ENCODE data around the gene VWA5B2. TPM values are rescaled to one million over a fixed set of nuclear protein-coding genes. Genes with fewer than 3 reads are reported as not detected.

Gene VWA5B2
- total RNA-seq, 1 experiment from 2014 or later = 10.6 TPM

- no peak overlapping the region for H3K4me2 ChIP-seq (ENCODE audit: low read length)
- CTCF ChIA-PET = no interaction called here
- H3K27ac ChIP-seq (ENCODE audit: low read depth, low read length) = no peak overlapping the region
- H3K9ac ChIP-seq (ENCODE audit: low read length) = no peak overlapping the region
- intact Hi-C loops (cut with micrococcal nuclease) = no loop called here
- no peak for ATAC-seq
- no peak overlapping the region for H3K4me3 ChIP-seq (replicated peaks in 1 of 2; ENCODE audit: low read depth in 1 of 2, low read length in 2 of 2)
- H3K27me3 ChIP-seq (ENCODE audit: insufficient read depth, low read length) = no peaks in the 10 kb centered on the region
- no TSS peak for BruUV-seq (replicated peaks)
- H4K20me1 ChIP-seq (ENCODE audit: insufficient read depth) = no peaks in the 10 kb centered on the region
- H3K9me3 ChIP-seq (ENCODE audit: control insufficient read depth in 1 of 2, insufficient read depth in 1 of 2, low read depth in 1 of 2, low read length in 2 of 2) = no peaks in the 10 kb centered on the region
- H3K4me1 ChIP-seq (ENCODE audit: control insufficient read depth in 1 of 2, insufficient read depth in 2 of 2, low read length in 2 of 2) = peaks cover 6 to 20% of the 10 kb centered on the region in 2 experiments
- no peaks in the 10 kb centered on the region for H3K9me2 ChIP-seq (ENCODE audit: insufficient read depth)
- TF ChIP-seq ZFX (IDR thresholded peaks at IDR 0.05) (no peak), ZNF274 (IDR thresholded peaks at IDR 0.05; ENCODE audit: low read depth, low read length) (no peak), FOSL1 (IDR thresholded peaks at IDR 0.05; ENCODE audit: low read depth) (no peak), EZH2 (IDR thresholded peaks at IDR 0.05) (no peak)
- RAD21 ChIA-PET (ENCODE audit: low non-redundant PET in 1 of 2, low total read pairs in 2 of 2, uncharacterized antibody in 2 of 2, unreplicated experiment in 2 of 2) = no interaction called here
- H3K36me3 ChIP-seq (ENCODE audit: control insufficient read depth in 1 of 2, insufficient read depth in 2 of 2, low read length in 2 of 2) = peaks cover 51 to 62% of the 10 kb centered on the region in 2 experiments
- DNase-seq (ENCODE audit: low read depth, low spot score) = no peak
- peaks cover 48% of the 10 kb centered on the region for H3K79me2 ChIP-seq (ENCODE audit: insufficient read depth, low read length)
- H2AFZ ChIP-seq (ENCODE audit: low read depth, low read length, poor library complexity, severe bottlenecking) = no peak overlapping the region
- POLR2A ChIA-PET = no interaction called here
Measured at GRCh38 chr3:184188080-184188479, 41.3 kb upstream of the VWA5B2 start.

DNA sequence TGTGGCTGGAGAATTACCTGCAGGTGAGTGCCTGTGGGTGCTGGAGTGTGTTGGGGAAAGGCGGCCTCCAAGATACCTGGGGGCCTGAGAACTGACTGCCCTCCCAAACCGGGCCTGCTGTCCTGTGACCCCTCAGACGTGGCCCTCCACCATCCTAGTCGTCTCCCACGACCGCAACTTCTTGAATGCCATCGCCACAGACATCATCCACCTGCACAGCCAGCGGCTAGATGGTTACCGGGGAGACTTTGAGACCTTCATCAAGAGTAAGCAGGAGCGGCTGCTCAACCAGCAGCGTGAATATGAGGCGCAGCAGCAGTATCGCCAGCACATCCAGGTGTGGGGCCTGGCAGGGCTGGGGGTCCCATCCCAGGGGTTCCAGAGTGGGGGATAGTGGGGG lies 40.0 kb upstream of the VWA5B2 start:
- ChIA-PET POLR2A (no interaction called here), RAD21 (ENCODE audit: low non-redundant PET in 1 of 2, low total read pairs in 2 of 2, uncharacterized antibody in 2 of 2, unreplicated experiment in 2 of 2) (no interaction called here), CTCF (no interaction called here)
- Histone ChIP-seq H3K4me2 (ENCODE audit: low read length) (no peak overlapping the region), H3K9me2 (ENCODE audit: insufficient read depth) (no peaks in the 10 kb centered on the region), H4K20me1 (ENCODE audit: insufficient read depth) (no peaks in the 10 kb centered on the region), H3K36me3 (ENCODE audit: control insufficient read depth in 1 of 2, insufficient read depth in 2 of 2, low read length in 2 of 2) (peaks cover 56 to 61% of the 10 kb centered on the region in 2 experiments), H3K9me3 (ENCODE audit: control insufficient read depth in 1 of 2, insufficient read depth in 1 of 2, low read depth in 1 of 2, low read length in 2 of 2) (no peaks in the 10 kb centered on the region), H3K4me1 (ENCODE audit: control insufficient read depth in 1 of 2, insufficient read depth in 2 of 2, low read length in 2 of 2) (peaks cover 6 to 20% of the 10 kb centered on the region in 2 experiments), H3K79me2 (ENCODE audit: insufficient read depth, low read length) (peaks cover 48% of the 10 kb centered on the region), H3K9ac (ENCODE audit: low read length) (no peak overlapping the region), H2AFZ (ENCODE audit: low read depth, low read length, poor library complexity, severe bottlenecking) (no peak overlapping the region), H3K4me3 (replicated peaks in 1 of 2; ENCODE audit: low read depth in 1 of 2, low read length in 2 of 2) (no peak overlapping the region), H3K27me3 (ENCODE audit: insufficient read depth, low read length) (no peaks in the 10 kb centered on the region), H3K27ac (ENCODE audit: low read depth, low read length) (no peak overlapping the region)
- no peak for DNase-seq (ENCODE audit: low read depth, low spot score)
- intact Hi-C loops (cut with micrococcal nuclease) = no loop called here
- no TSS peak for BruUV-seq (replicated peaks)
- TF ChIP-seq ELF1 (IDR thresholded peaks at IDR 0.05; ENCODE audit: borderline replicate concordance, low read depth) (no peak), POLR2A (IDR thresholded peaks at IDR 0.05; ENCODE audit: borderline replicate concordance, extremely low read depth, insufficient read depth, insufficient read length) (no peak), RAD21 (IDR thresholded peaks at IDR 0.05; ENCODE audit: low read depth) (no peak), CEBPB (IDR thresholded peaks at IDR 0.05; ENCODE audit: low read depth) (no peak), CBX3 (IDR thresholded peaks at IDR 0.05; ENCODE audit: low read depth) (no peak), SP1 (IDR thresholded peaks at IDR 0.05; ENCODE audit: low read depth) (no peak), EZH2 (IDR thresholded peaks at IDR 0.05) (no peak), JUND (IDR thresholded peaks at IDR 0.05) (no peak), SRF (IDR thresholded peaks at IDR 0.05; ENCODE audit: low read depth) (no peak)
- TF ChIP-seq, protein P1, sequence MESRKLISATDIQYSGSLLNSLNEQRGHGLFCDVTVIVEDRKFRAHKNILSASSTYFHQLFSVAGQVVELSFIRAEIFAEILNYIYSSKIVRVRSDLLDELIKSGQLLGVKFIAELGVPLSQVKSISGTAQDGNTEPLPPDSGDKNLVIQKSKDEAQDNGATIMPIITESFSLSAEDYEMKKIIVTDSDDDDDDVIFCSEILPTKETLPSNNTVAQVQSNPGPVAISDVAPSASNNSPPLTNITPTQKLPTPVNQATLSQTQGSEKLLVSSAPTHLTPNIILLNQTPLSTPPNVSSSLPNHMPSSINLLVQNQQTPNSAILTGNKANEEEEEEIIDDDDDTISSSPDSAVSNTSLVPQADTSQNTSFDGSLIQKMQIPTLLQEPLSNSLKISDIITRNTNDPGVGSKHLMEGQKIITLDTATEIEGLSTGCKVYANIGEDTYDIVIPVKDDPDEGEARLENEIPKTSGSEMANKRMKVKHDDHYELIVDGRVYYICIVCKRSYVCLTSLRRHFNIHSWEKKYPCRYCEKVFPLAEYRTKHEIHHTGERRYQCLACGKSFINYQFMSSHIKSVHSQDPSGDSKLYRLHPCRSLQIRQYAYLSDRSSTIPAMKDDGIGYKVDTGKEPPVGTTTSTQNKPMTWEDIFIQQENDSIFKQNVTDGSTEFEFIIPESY (IDR thresholded peaks at IDR 0.05; ENCODE audit: extremely low read depth, insufficient replicate concordance, low read length) = no peak
- ATAC-seq = no peak
